Medulla oblongata (tissue), 1 donor: Measurements from ENCODE around the gene GOLGA8T.
"Not testable (repeated sequence)": the region's sequence is repeated elsewhere in the genome, so short reads cannot be mapped to it uniquely, and the experiment has no call there.

Source experiments
- DNase-seq: peaks from one replicate; pipeline ENCODE4 v3.0.0-alpha.2; 2015; ENCODE audit errors: extremely low spot score

The GOLGA8T gene

GRCh38 chr15:30134751-30135150 lies at the start of gene GOLGA8T:
Gene GOLGA8T, plus strand, starts transcription at chr15:30135051. Its CDS starts 98 bp downstream, at chr15:30135149.
- not testable (repeated sequence) for DNase-seq

GRCh38 chr15:30097827-30098226 lies 37.0 kb upstream of the GOLGA8T start:
- DNase-seq, result not testable (repeated sequence)

GRCh38 chr15:30102890-30103289 lies 32.0 kb upstream of the GOLGA8T start:
- not testable (repeated sequence) for DNase-seq

GRCh38 chr15:30103941-30104507 lies 30.8 kb upstream of the GOLGA8T start:
- not testable (repeated sequence) for DNase-seq

- not testable (repeated sequence) for DNase-seq
Observed at GRCh38 chr15:30110591-30110990, 24.3 kb upstream of the GOLGA8T start.

- DNase-seq, result not testable (repeated sequence)
Observed at GRCh38 chr15:30130066-30130465, 4.8 kb upstream of the GOLGA8T start.

- not testable (repeated sequence) for DNase-seq
Observed at GRCh38 chr15:30143246-30143645, 8.4 kb downstream of the GOLGA8T start.

- not testable (repeated sequence) for DNase-seq
Observed at GRCh38 chr15:30149891-30150290, 15.0 kb downstream of the GOLGA8T start.

GRCh38 chr15:30162479-30163357 lies 27.9 kb downstream of the GOLGA8T start:
- not testable (repeated sequence) for DNase-seq

- DNase-seq, result not testable (repeated sequence)
Observed at GRCh38 chr15:30163759-30164158, 28.9 kb downstream of the GOLGA8T start.

- not testable (repeated sequence) for DNase-seq
Observed at GRCh38 chr15:30164257-30164656, 29.4 kb downstream of the GOLGA8T start.

- not testable (repeated sequence) for DNase-seq
Observed at GRCh38 chr15:30167403-30167802, 32.6 kb downstream of the GOLGA8T start.

- not testable (repeated sequence) for DNase-seq
Observed at GRCh38 chr15:30167886-30168285, 33.0 kb downstream of the GOLGA8T start.

- DNase-seq, result not testable (repeated sequence)
Observed at GRCh38 chr15:30171452-30171851, 36.6 kb downstream of the GOLGA8T start.

GRCh38 chr15:30173041-30173608 lies 38.3 kb downstream of the GOLGA8T start:
- DNase-seq, result peak; percentile 0

- DNase-seq, result peak; percentile 0
Observed at GRCh38 chr15:30175291-30175690, 40.4 kb downstream of the GOLGA8T start.

- not testable (repeated sequence) for DNase-seq
Observed at GRCh38 chr15:30176613-30177012, 41.8 kb downstream of the GOLGA8T start.

- DNase-seq, result not testable (repeated sequence)
Observed at GRCh38 chr15:30179814-30180213, 45.0 kb downstream of the GOLGA8T start.

GRCh38 chr15:30185495-30185894 lies 50.6 kb downstream of the GOLGA8T start:
- not testable (repeated sequence) for DNase-seq

GRCh38 chr15:30187429-30187828 lies 52.6 kb downstream of the GOLGA8T start:
- not testable (repeated sequence) for DNase-seq

GRCh38 chr15:30189754-30190153 lies 54.9 kb downstream of the GOLGA8T start:
- DNase-seq, result not testable (repeated sequence)

- not testable (repeated sequence) for DNase-seq
Observed at GRCh38 chr15:30191143-30191542, 56.3 kb downstream of the GOLGA8T start.
